HG02642 (cell line): ENCODE measurements around the gene MEF2D.

Source experiments
- ATAC-seq: cut with Tn5 transposase; IDR thresholded peaks from one replicate; pipeline ENCODE4 v1.9.1; 2021; ENCODE audit warnings: mild to moderate bottlenecking; ENCODE audit not compliant: unreplicated experiment, poor library complexity

The MEF2D gene

GRCh38 chr1:156475568-156476500, 24.7 kb downstream of the MEF2D start:
- ATAC-seq, result no peak

- ATAC-seq, result no peak
These were observed 25.6 kb downstream of the MEF2D start for GRCh38 chr1:156474966-156475365.

GRCh38 chr1:156471496-156472490, 28.8 kb downstream of the MEF2D start:
- no peak for ATAC-seq

- no peak for ATAC-seq
These were observed 30.1 kb downstream of the MEF2D start for GRCh38 chr1:156470473-156470872.

GRCh38 chr1:156468693-156469345, 31.8 kb downstream of the MEF2D start:
- no peak for ATAC-seq

GRCh38 chr1:156467906-156468305, 32.7 kb downstream of the MEF2D start:
- no peak for ATAC-seq

- no peak for ATAC-seq
These were observed 33.2 kb downstream of the MEF2D start for GRCh38 chr1:156467385-156467784.

- ATAC-seq, result no peak
These were observed 34.7 kb downstream of the MEF2D start for GRCh38 chr1:156465747-156466365.

- no peak for ATAC-seq
These were observed 35.6 kb downstream of the MEF2D start for GRCh38 chr1:156464825-156465452.

GRCh38 chr1:156464335-156464734, 36.2 kb downstream of the MEF2D start:
- ATAC-seq, result no peak

GRCh38 chr1:156463874-156464273, 36.7 kb downstream of the MEF2D start:
- ATAC-seq, result no peak

- no peak for ATAC-seq
These were observed 37.4 kb downstream of the MEF2D start for GRCh38 chr1:156462954-156463795.

GRCh38 chr1:156461781-156462647, 38.6 kb downstream of the MEF2D start:
- no peak for ATAC-seq

GRCh38 chr1:156461109-156461508, 39.5 kb downstream of the MEF2D start:
- no peak for ATAC-seq

- ATAC-seq, result no peak
These were observed 40.0 kb downstream of the MEF2D start for GRCh38 chr1:156460525-156460924.

- no peak for ATAC-seq
These were observed 42.4 kb downstream of the MEF2D start for GRCh38 chr1:156458181-156458503.

- peak; percentile 77 for ATAC-seq
These were observed 43.7 kb downstream of the MEF2D start for GRCh38 chr1:156456625-156457465.
